Glutamatergic neuron (in vitro differentiated cells): Measurements from ENCODE around the gene PCSK4. TPM values are rescaled to one million over a fixed set of nuclear protein-coding genes. Genes with fewer than 3 reads are reported as not detected.

Source experiments
- DNase-seq: peaks from one replicate; pipeline ENCODE4 v3.0.0; 2022
- H3K27ac Mint-ChIP-seq: one replicate; pipeline ENCODE4 v1.8.0; 2020; ENCODE audit warnings: mild to moderate bottlenecking, mixed read lengths, inconsistent platforms; ENCODE audit not compliant: unreplicated experiment
- H3K27me3 Mint-ChIP-seq: one replicate; pipeline ENCODE4 v1.8.0; 2020; ENCODE audit warnings: mild to moderate bottlenecking, moderate library complexity, mixed read lengths, inconsistent platforms; ENCODE audit not compliant: unreplicated experiment
- H3K36me3 Mint-ChIP-seq: one replicate; pipeline ENCODE4 v1.8.0; 2020; ENCODE audit warnings: mild to moderate bottlenecking, mixed read lengths, inconsistent platforms; ENCODE audit not compliant: unreplicated experiment
- H3K4me1 Mint-ChIP-seq: one replicate; pipeline ENCODE4 v1.8.0; 2020; ENCODE audit warnings: mild to moderate bottlenecking, low read depth, mixed read lengths, inconsistent platforms; ENCODE audit not compliant: unreplicated experiment
- H3K4me3 Mint-ChIP-seq: one replicate; pipeline ENCODE4 v1.8.0; 2020; ENCODE audit warnings: mild to moderate bottlenecking, mixed read lengths, inconsistent platforms; ENCODE audit not compliant: unreplicated experiment
- H3K9me3 Mint-ChIP-seq: one replicate; pipeline ENCODE4 v1.8.0; 2020; ENCODE audit warnings: mild to moderate bottlenecking, moderate library complexity, mixed read lengths, inconsistent platforms; ENCODE audit not compliant: unreplicated experiment
- CTCF ChIP-seq: fragments of 200-600 bp; sonication (generic); IDR thresholded peaks from one replicate; pipeline ENCODE4 v1.5.0; 2021; ENCODE audit not compliant: partially characterized antibody, unreplicated experiment
- total RNA-seq: library from RNA; stranded (reverse); fragmentation: NEBNext Ultra II Directional; extraction: Animal tissue kit (Norgen Biotek cat#: 25700); gene quantifications from one replicate; pipeline ENCODE4 v1.2.1, GENCODE V29; 2021; ENCODE audit not compliant: unreplicated experiment

The PCSK4 gene
- total RNA-seq, 1 donor from 2014 or later: 21.2 TPM

- Mint-ChIP-seq H3K4me1 (peaks cover 7% of the 10 kb centered on the region), H3K27ac (peak overlapping the region; percentile 52), H3K27me3 (peaks cover 32% of the 10 kb centered on the region), H3K4me3 (no peak overlapping the region), H3K9me3 (peaks cover 29% of the 10 kb centered on the region), H3K36me3 (no peaks in the 10 kb centered on the region)
- peak; percentile 80 for DNase-seq
- TF ChIP-seq CTCF: no peak
Observed at GRCh38 chr19:1471010-1471514, 19.1 kb downstream of the PCSK4 start.

DNA sequence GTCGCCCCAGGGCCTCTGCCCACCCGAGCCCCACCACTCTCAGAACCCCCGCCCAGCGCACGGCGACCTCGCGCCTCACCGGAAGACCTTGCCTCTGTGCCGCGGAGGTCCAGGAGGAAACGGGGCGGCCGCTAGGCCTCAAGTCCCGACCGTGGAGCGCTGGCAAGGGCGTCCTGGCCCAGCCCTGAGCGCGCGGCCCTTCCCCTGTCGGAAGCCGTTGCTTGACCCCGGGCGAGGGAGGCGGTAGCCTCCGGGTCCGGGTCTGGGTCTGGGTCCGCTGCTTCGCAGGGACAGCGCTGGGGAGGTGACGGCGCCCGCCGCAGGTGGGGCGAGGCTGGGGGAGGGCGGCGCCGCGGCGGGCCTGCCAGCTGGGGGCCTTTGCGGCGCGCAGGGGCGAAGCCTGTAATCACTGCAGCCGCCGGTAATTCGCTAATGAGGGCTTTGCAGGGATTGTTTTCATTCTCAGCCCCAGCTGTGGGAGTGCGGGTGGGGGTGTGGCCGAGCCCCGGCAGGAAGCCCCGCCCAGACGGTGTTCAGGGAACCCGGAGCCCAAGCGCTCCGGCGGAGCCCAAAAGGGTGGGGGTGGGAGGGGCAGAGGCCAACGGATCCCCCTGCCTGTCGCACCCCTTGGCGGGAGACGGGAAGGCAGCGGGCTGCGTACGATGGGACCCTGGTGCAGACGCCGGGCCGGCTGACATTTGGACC lies 19.7 kb downstream of the PCSK4 start:
- H3K4me1 Mint-ChIP-seq: peaks cover 7% of the 10 kb centered on the region
- peak overlapping the region; percentile 49 for H3K4me3 Mint-ChIP-seq
- peaks cover 29% of the 10 kb centered on the region for H3K9me3 Mint-ChIP-seq
- TF ChIP-seq CTCF: no peak
- H3K36me3 Mint-ChIP-seq: no peaks in the 10 kb centered on the region
- H3K27ac Mint-ChIP-seq: peak overlapping the region; percentile 52
- peaks cover 32% of the 10 kb centered on the region for H3K27me3 Mint-ChIP-seq
- peak; percentile 79 for DNase-seq

DNA sequence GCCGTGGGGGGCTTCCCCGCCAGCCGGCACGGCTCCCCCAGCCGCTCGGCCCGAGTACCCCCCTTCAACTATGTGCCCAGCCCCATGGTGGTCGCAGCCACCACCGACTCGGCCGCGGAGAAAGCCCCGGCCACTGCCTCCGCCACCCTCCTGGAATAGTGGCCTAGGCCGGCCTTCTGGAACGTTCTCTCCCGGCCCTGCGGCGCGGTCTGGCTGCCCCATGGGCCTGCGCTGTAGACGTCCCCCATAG lies 20.2 kb downstream of the PCSK4 start:
- Mint-ChIP-seq H3K27me3 (peaks cover 31% of the 10 kb centered on the region), H3K27ac (peak overlapping the region; percentile 52), H3K9me3 (peaks cover 29% of the 10 kb centered on the region), H3K4me1 (peaks cover 7% of the 10 kb centered on the region), H3K36me3 (no peaks in the 10 kb centered on the region), H3K4me3 (peak overlapping the region; percentile 49)
- no peak for TF ChIP-seq CTCF
- no peak for DNase-seq

DNA sequence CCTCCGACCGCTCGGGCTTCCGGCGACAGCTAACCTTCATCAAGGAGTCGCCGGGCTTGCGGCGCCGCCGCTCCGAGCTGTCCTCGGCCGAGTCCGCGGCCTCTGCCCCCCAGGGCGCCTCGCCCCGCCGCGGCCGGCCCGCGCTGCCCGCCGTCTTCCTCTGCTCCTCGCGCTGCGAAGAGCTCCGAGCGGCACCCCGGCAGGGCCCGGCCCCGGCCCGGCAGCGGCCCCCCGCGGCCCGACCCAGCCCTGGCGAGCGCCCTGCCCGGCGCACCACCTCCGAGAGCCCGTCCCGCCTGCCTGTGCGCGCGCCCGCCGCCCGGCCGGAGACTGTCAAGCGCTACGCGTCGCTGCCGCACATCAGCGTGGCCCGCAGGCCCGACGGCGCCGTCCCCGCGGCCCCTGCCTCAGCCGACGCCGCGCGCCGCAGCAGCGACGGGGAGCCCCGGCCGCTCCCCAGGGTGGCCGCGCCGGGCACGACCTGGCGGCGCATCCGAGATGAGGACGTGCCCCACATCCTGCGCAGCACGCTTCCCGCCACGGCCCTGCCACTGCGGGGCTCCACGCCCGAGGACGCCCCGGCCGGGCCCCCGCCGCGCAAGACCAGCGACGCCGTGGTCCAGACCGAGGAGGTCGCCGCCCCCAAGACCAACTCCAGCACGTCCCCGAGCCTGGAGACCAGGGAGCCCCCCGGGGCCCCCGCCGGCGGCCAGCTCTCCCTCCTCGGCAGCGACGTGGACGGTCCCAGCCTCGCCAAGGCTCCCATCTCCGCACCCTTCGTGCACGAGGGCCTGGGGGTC lies 20.7 kb downstream of the PCSK4 start:
- Mint-ChIP-seq H3K27ac (no peak overlapping the region), H3K4me3 (no peak overlapping the region), H3K9me3 (peaks cover 29% of the 10 kb centered on the region), H3K27me3 (peaks cover 31% of the 10 kb centered on the region), H3K36me3 (no peaks in the 10 kb centered on the region), H3K4me1 (peaks cover 7% of the 10 kb centered on the region)
- TF ChIP-seq CTCF: no peak
- peak; percentile 34 for DNase-seq

DNA sequence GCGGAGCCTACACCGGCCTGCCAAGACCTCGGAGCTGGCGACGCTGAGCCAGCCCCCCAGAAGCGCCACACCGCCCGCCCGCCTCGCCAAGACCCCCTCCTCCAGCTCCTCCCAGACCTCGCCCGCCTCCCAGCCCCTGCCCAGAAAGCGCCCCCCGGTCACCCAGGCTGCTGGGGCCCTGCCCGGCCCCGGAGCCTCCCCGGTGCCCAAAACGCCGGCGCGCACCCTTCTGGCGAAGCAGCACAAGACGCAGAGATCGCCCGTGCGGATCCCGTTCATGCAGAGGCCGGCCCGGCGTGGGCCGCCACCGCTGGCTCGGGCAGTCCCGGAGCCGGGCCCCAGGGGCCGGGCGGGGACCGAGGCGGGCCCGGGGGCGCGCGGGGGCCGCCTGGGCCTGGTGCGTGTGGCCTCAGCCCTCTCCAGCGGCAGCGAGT lies 21.3 kb downstream of the PCSK4 start:
- H3K9me3 Mint-ChIP-seq: peaks cover 26% of the 10 kb centered on the region
- no peaks in the 10 kb centered on the region for H3K36me3 Mint-ChIP-seq
- peaks cover 7% of the 10 kb centered on the region for H3K4me1 Mint-ChIP-seq
- no peak overlapping the region for H3K27ac Mint-ChIP-seq
- H3K27me3 Mint-ChIP-seq: peaks cover 31% of the 10 kb centered on the region
- H3K4me3 Mint-ChIP-seq: no peak overlapping the region
- peak; percentile 55 for DNase-seq
- no peak for TF ChIP-seq CTCF
